ENCODE data around the gene ARHGAP20. TPM values are rescaled to one million over a fixed set of nuclear protein-coding genes. Genes with fewer than 3 reads are reported as not detected.
A peak's percentile ranks its signal among the peaks of the same experiment; 100 is the strongest.

ARHGAP20 gene
- total RNA-seq, 1 experiment from 2014 or later, result 7.9 TPM

- no peaks in the 10 kb centered on the region for H3K36me3 ChIP-seq (ENCODE audit: insufficient read depth, low read length, poor library complexity, severe bottlenecking)
- H3K27ac ChIP-seq (ENCODE audit: low read depth, low read length, poor library complexity, severe bottlenecking), result no peak overlapping the region
- DNase-seq (ENCODE audit: low spot score), result no peak
- CTCF ChIA-PET, result no interaction called here
- H3K9me3 ChIP-seq (ENCODE audit: low read depth, low read length, poor library complexity, severe bottlenecking), result no peaks in the 10 kb centered on the region
- no TSS peak for BruUV-seq (replicated peaks)
- no peak overlapping the region for H3K4me3 ChIP-seq (ENCODE audit: low read depth, low read length, poor library complexity, severe bottlenecking)
- TF ChIP-seq CTCF (conservative IDR thresholded peaks at IDR 0.05; ENCODE audit: low read depth, low read length) (no peak), EZH2 (IDR thresholded peaks at IDR 0.05; ENCODE audit: borderline replicate concordance, low read depth, low read length, poor library complexity, severe bottlenecking) (no peak)
- intact Hi-C loops (cut with micrococcal nuclease; ENCODE audit: unreplicated experiment), result no loop called here
- no peaks in the 10 kb centered on the region for H3K27me3 ChIP-seq (replicated peaks; ENCODE audit: insufficient read depth, low read depth, low read length, poor library complexity)
- POLR2A ChIA-PET (ENCODE audit: low non-redundant PET), result no interaction called here
- peaks cover 9% of the 10 kb centered on the region for H3K4me1 ChIP-seq (ENCODE audit: insufficient read depth, low read length, poor library complexity, severe bottlenecking)
Measured at GRCh38 chr11:110566577-110566976, 145.7 kb downstream of the ARHGAP20 start.

- BruUV-seq (replicated peaks), result no TSS peak
- peak; percentile 58 for DNase-seq (ENCODE audit: low spot score)
- intact Hi-C loops (cut with micrococcal nuclease; ENCODE audit: unreplicated experiment), result no loop called here
- H3K27ac ChIP-seq (ENCODE audit: low read depth, low read length, poor library complexity, severe bottlenecking), result no peak overlapping the region
- H3K4me1 ChIP-seq (ENCODE audit: insufficient read depth, low read length, poor library complexity, severe bottlenecking), result peaks cover 9% of the 10 kb centered on the region
- no peak for TF ChIP-seq EZH2 (IDR thresholded peaks at IDR 0.05; ENCODE audit: borderline replicate concordance, low read depth, low read length, poor library complexity, severe bottlenecking)
- TF ChIP-seq CTCF (conservative IDR thresholded peaks at IDR 0.05; ENCODE audit: low read depth, low read length), result no peak
- ChIA-PET CTCF (no interaction called here), POLR2A (ENCODE audit: low non-redundant PET) (no interaction called here)
- H3K9me3 ChIP-seq (ENCODE audit: low read depth, low read length, poor library complexity, severe bottlenecking), result no peaks in the 10 kb centered on the region
- H3K27me3 ChIP-seq (replicated peaks; ENCODE audit: insufficient read depth, low read depth, low read length, poor library complexity), result no peaks in the 10 kb centered on the region
- H3K4me3 ChIP-seq (ENCODE audit: low read depth, low read length, poor library complexity, severe bottlenecking), result no peak overlapping the region
- no peaks in the 10 kb centered on the region for H3K36me3 ChIP-seq (ENCODE audit: insufficient read depth, low read length, poor library complexity, severe bottlenecking)
Measured at GRCh38 chr11:110565357-110566336, 146.6 kb downstream of the ARHGAP20 start.

GRCh38 chr11:110564676-110565356 lies 147.4 kb downstream of the ARHGAP20 start:
- Histone ChIP-seq H3K9me3 (ENCODE audit: low read depth, low read length, poor library complexity, severe bottlenecking) (no peaks in the 10 kb centered on the region), H3K4me3 (ENCODE audit: low read depth, low read length, poor library complexity, severe bottlenecking) (no peak overlapping the region), H3K27ac (ENCODE audit: low read depth, low read length, poor library complexity, severe bottlenecking) (no peak overlapping the region), H3K4me1 (ENCODE audit: insufficient read depth, low read length, poor library complexity, severe bottlenecking) (peaks cover 9% of the 10 kb centered on the region), H3K27me3 (replicated peaks; ENCODE audit: insufficient read depth, low read depth, low read length, poor library complexity) (no peaks in the 10 kb centered on the region), H3K36me3 (ENCODE audit: insufficient read depth, low read length, poor library complexity, severe bottlenecking) (no peaks in the 10 kb centered on the region)
- ChIA-PET POLR2A (ENCODE audit: low non-redundant PET) (no interaction called here), CTCF (no interaction called here)
- intact Hi-C loops (cut with micrococcal nuclease; ENCODE audit: unreplicated experiment), result no loop called here
- no peak for TF ChIP-seq CTCF (conservative IDR thresholded peaks at IDR 0.05; ENCODE audit: low read depth, low read length)
- no peak for TF ChIP-seq EZH2 (IDR thresholded peaks at IDR 0.05; ENCODE audit: borderline replicate concordance, low read depth, low read length, poor library complexity, severe bottlenecking)
- no TSS peak for BruUV-seq (replicated peaks)
- no peak for DNase-seq (ENCODE audit: low spot score)
